ENCODE results near the gene LYZ.

DNA sequence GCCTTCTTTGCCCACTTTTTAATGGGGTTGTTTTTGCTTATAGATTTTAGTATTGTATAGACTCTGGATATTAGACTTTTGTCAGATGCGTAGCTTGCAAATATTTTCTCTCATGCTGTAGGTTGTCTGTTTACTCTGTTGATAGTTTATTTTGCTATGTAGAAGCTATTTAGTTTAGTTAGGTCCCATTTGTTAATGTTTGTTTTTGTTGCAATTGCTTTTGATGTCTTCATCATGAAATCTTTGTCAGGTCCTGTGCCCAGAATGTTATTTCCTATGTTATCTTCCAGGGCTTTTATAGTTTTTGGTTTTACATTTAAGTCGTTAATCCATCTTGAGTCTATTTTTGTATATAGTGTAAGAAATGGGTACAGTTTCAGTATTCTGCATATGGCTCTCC is 30.0 kb upstream of the LYZ start:
- TF ChIP-seq, protein P1, sequence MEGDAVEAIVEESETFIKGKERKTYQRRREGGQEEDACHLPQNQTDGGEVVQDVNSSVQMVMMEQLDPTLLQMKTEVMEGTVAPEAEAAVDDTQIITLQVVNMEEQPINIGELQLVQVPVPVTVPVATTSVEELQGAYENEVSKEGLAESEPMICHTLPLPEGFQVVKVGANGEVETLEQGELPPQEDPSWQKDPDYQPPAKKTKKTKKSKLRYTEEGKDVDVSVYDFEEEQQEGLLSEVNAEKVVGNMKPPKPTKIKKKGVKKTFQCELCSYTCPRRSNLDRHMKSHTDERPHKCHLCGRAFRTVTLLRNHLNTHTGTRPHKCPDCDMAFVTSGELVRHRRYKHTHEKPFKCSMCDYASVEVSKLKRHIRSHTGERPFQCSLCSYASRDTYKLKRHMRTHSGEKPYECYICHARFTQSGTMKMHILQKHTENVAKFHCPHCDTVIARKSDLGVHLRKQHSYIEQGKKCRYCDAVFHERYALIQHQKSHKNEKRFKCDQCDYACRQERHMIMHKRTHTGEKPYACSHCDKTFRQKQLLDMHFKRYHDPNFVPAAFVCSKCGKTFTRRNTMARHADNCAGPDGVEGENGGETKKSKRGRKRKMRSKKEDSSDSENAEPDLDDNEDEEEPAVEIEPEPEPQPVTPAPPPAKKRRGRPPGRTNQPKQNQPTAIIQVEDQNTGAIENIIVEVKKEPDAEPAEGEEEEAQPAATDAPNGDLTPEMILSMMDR (IDR thresholded peaks at IDR 0.05 in 2 of 3, conservative IDR thresholded peaks at IDR 0.05 in 1 of 3; ENCODE audit: insufficient read depth in 2 of 3, low read depth in 1 of 3, low read length in 3 of 3), result no peak
- TF ChIP-seq, protein P2, sequence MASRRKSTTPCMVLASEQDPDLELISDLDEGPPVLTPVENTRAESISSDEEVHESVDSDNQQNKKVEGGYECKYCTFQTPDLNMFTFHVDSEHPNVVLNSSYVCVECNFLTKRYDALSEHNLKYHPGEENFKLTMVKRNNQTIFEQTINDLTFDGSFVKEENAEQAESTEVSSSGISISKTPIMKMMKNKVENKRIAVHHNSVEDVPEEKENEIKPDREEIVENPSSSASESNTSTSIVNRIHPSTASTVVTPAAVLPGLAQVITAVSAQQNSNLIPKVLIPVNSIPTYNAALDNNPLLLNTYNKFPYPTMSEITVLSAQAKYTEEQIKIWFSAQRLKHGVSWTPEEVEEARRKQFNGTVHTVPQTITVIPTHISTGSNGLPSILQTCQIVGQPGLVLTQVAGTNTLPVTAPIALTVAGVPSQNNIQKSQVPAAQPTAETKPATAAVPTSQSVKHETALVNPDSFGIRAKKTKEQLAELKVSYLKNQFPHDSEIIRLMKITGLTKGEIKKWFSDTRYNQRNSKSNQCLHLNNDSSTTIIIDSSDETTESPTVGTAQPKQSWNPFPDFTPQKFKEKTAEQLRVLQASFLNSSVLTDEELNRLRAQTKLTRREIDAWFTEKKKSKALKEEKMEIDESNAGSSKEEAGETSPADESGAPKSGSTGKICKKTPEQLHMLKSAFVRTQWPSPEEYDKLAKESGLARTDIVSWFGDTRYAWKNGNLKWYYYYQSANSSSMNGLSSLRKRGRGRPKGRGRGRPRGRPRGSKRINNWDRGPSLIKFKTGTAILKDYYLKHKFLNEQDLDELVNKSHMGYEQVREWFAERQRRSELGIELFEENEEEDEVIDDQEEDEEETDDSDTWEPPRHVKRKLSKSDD (conservative IDR thresholded peaks at IDR 0.05; ENCODE audit: low read length), result no peak
- TF ChIP-seq SMC3 (conservative IDR thresholded peaks at IDR 0.05; ENCODE audit: insufficient read depth, low read depth, low read length) (no peak), HCFC1 (IDR thresholded peaks at IDR 0.05; ENCODE audit: low read depth, low read length) (no peak), KDM1A (IDR thresholded peaks at IDR 0.05) (no peak), ZNF354B (CRISPR knock-in tag; IDR thresholded peaks at IDR 0.05) (no peak), ZBTB7A (IDR thresholded peaks at IDR 0.05; ENCODE audit: borderline replicate concordance, control insufficient read depth, low read depth, low read length) (no peak)
- TF ChIP-seq, protein P3, sequence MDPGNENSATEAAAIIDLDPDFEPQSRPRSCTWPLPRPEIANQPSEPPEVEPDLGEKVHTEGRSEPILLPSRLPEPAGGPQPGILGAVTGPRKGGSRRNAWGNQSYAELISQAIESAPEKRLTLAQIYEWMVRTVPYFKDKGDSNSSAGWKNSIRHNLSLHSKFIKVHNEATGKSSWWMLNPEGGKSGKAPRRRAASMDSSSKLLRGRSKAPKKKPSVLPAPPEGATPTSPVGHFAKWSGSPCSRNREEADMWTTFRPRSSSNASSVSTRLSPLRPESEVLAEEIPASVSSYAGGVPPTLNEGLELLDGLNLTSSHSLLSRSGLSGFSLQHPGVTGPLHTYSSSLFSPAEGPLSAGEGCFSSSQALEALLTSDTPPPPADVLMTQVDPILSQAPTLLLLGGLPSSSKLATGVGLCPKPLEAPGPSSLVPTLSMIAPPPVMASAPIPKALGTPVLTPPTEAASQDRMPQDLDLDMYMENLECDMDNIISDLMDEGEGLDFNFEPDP (CRISPR knock-in tag; IDR thresholded peaks at IDR 0.05), result no peak
- TF ChIP-seq, protein P4, sequence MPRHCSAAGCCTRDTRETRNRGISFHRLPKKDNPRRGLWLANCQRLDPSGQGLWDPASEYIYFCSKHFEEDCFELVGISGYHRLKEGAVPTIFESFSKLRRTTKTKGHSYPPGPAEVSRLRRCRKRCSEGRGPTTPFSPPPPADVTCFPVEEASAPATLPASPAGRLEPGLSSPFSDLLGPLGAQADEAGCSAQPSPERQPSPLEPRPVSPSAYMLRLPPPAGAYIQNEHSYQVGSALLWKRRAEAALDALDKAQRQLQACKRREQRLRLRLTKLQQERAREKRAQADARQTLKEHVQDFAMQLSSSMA (CRISPR knock-in tag; IDR thresholded peaks at IDR 0.05), result no peak
